NCI-H146 (cell line): ENCODE measurements around the gene DAB1.

Experiments used
- DNase-seq: peaks from one replicate; lab custom pipeline; 2025; lab: John Stamatoyannopoulos, UW

DAB1 gene

GRCh38 chr1:57019236-57019839, 404.5 kb downstream of the DAB1 start:
- DNase-seq: no peak

GRCh38 chr1:57018119-57018518, 405.7 kb downstream of the DAB1 start:
- no peak for DNase-seq

- no peak for DNase-seq
Measured at GRCh38 chr1:57017717-57018116, 406.1 kb downstream of the DAB1 start.

- DNase-seq: peak; percentile 1
Measured at GRCh38 chr1:57017200-57017599, 406.7 kb downstream of the DAB1 start.

GRCh38 chr1:57015071-57015470, 408.8 kb downstream of the DAB1 start:
- DNase-seq: no peak

GRCh38 chr1:57013522-57013921, 410.3 kb downstream of the DAB1 start:
- no peak for DNase-seq

- DNase-seq: no peak
Measured at GRCh38 chr1:57012315-57012714, 411.5 kb downstream of the DAB1 start.

- DNase-seq: no peak
Measured at GRCh38 chr1:57010511-57010910, 413.3 kb downstream of the DAB1 start.

GRCh38 chr1:57007948-57008347, 415.9 kb downstream of the DAB1 start:
- no peak for DNase-seq

GRCh38 chr1:57007472-57007871, 416.4 kb downstream of the DAB1 start:
- no peak for DNase-seq

- DNase-seq: no peak
Measured at GRCh38 chr1:57003398-57004139, 420.3 kb downstream of the DAB1 start.

- DNase-seq: no peak
Measured at GRCh38 chr1:56995414-56996100, 428.3 kb downstream of the DAB1 start.

- no peak for DNase-seq
Measured at GRCh38 chr1:56993475-56993874, 430.4 kb downstream of the DAB1 start.

GRCh38 chr1:56992318-56993125, 431.3 kb downstream of the DAB1 start:
- DNase-seq: no peak

GRCh38 chr1:56991576-56991975, 432.3 kb downstream of the DAB1 start:
- DNase-seq: no peak

- DNase-seq: no peak
Measured at GRCh38 chr1:56986397-56986796, 437.5 kb downstream of the DAB1 start.

- no peak for DNase-seq
Measured at GRCh38 chr1:56985857-56986256, 438.0 kb downstream of the DAB1 start.

GRCh38 chr1:56983484-56983883, 440.4 kb downstream of the DAB1 start:
- no peak for DNase-seq

GRCh38 chr1:56979986-56980755, 443.7 kb downstream of the DAB1 start:
- no peak for DNase-seq

- no peak for DNase-seq
Measured at GRCh38 chr1:56978819-56979218, 445.0 kb downstream of the DAB1 start.

GRCh38 chr1:56977910-56978309, 445.9 kb downstream of the DAB1 start:
- no peak for DNase-seq

- no peak for DNase-seq
Measured at GRCh38 chr1:56975446-56975845, 448.4 kb downstream of the DAB1 start.
